Activated naive CD4-positive, alpha-beta T cell (primary cell): ENCODE measurements around the gene HEXIM1.

Experiments
- DNase-seq, 4 experiments: peaks; one replicate each; lab custom pipeline; 2025; lab: John Stamatoyannopoulos, UW

HEXIM1 gene

GRCh38 chr17:45148183-45149036, at the start of gene HEXIM1:
Gene HEXIM1, plus strand, starts transcription at chr17:45148475. Its CDS starts 716 bp downstream, at chr17:45149191.
- DNase-seq: peak; percentile 98 to 99 (median 98)

GRCh38 chr17:45098869-45099616, 49.2 kb upstream of the HEXIM1 start:
- DNase-seq: peak; percentile 16 to 72 (median 54)

- no peak for DNase-seq
Measured at GRCh38 chr17:45101546-45101882, 46.8 kb upstream of the HEXIM1 start.

GRCh38 chr17:45101883-45102811, 46.1 kb upstream of the HEXIM1 start:
- no peak for DNase-seq

GRCh38 chr17:45102856-45103255, 45.4 kb upstream of the HEXIM1 start:
- no peak for DNase-seq

GRCh38 chr17:45103269-45103795, 44.9 kb upstream of the HEXIM1 start:
- DNase-seq: no peak

GRCh38 chr17:45104029-45104428, 44.2 kb upstream of the HEXIM1 start:
- DNase-seq: no peak

- DNase-seq: no peak
Measured at GRCh38 chr17:45104497-45104896, 43.8 kb upstream of the HEXIM1 start.

GRCh38 chr17:45104907-45105624, 43.2 kb upstream of the HEXIM1 start:
- DNase-seq: no peak

GRCh38 chr17:45106096-45106495, 42.2 kb upstream of the HEXIM1 start:
- no peak for DNase-seq

GRCh38 chr17:45106582-45106981, 41.7 kb upstream of the HEXIM1 start:
- DNase-seq: no peak

- DNase-seq: no peak
Measured at GRCh38 chr17:45107293-45108010, 40.8 kb upstream of the HEXIM1 start.

GRCh38 chr17:45108051-45108450, 40.2 kb upstream of the HEXIM1 start:
- DNase-seq: no peak

GRCh38 chr17:45108595-45109521, 39.4 kb upstream of the HEXIM1 start:
- DNase-seq: no peak

- DNase-seq: no peak
Measured at GRCh38 chr17:45110676-45111611, 37.3 kb upstream of the HEXIM1 start.

- no peak for DNase-seq
Measured at GRCh38 chr17:45111850-45112249, 36.4 kb upstream of the HEXIM1 start.

- DNase-seq: no peak
Measured at GRCh38 chr17:45112559-45113423, 35.5 kb upstream of the HEXIM1 start.
